DND-41 (cell line): ENCODE results near the gene MAP7D1.

Experiments used
- EZH2 ChIP-seq: IDR thresholded peaks from 3 replicates; pipeline ENCODE4 v1.6.1; 2012; ENCODE audit warnings: borderline replicate concordance, low read depth, mild to moderate bottlenecking, moderate library complexity, low read length, inconsistent platforms; ENCODE audit not compliant: severe bottlenecking
- TF ChIP-seq, protein P1 (sequence below): IDR thresholded peaks from 2 replicates; pipeline ENCODE4 v1.5.1; 2012; ENCODE audit warnings: borderline replicate concordance, low read length, moderate library complexity, mild to moderate bottlenecking; ENCODE audit not compliant: poor library complexity, severe bottlenecking; ENCODE audit errors: extremely low read depth

- TF ChIP-seq, protein P1, sequence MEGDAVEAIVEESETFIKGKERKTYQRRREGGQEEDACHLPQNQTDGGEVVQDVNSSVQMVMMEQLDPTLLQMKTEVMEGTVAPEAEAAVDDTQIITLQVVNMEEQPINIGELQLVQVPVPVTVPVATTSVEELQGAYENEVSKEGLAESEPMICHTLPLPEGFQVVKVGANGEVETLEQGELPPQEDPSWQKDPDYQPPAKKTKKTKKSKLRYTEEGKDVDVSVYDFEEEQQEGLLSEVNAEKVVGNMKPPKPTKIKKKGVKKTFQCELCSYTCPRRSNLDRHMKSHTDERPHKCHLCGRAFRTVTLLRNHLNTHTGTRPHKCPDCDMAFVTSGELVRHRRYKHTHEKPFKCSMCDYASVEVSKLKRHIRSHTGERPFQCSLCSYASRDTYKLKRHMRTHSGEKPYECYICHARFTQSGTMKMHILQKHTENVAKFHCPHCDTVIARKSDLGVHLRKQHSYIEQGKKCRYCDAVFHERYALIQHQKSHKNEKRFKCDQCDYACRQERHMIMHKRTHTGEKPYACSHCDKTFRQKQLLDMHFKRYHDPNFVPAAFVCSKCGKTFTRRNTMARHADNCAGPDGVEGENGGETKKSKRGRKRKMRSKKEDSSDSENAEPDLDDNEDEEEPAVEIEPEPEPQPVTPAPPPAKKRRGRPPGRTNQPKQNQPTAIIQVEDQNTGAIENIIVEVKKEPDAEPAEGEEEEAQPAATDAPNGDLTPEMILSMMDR, result no peak
- TF ChIP-seq EZH2, result no peak
These were observed 55.9 kb downstream of the MAP7D1 start for GRCh38 chr1:36211841-36212240.
